Naive thymus-derived CD8-positive, alpha-beta T cell (primary cell): ENCODE measurements around the gene SP6. TPM values are rescaled to one million over a fixed set of nuclear protein-coding genes. Genes with fewer than 3 reads are reported as not detected.

Experiments
- ATAC-seq, 2 donors: fragments of 150-1000 bp; cut with Tn5 transposase in 1 of 2; sonication (Bioruptor Pico), chemical (Tn5 transposase) in 1 of 2; 1 replicate in 1 of 2; 2 replicates in 1 of 2; pipeline ENCODE4 v1.10.0; 2021; ENCODE audit warnings: mild to moderate bottlenecking in 2 of 2, moderate library complexity in 2 of 2
- POLR2A ChIA-PET: fragments of 350-600 bp; sonication (Branson Sonifier 250); formaldehyde crosslinking; loops from one replicate; lab custom pipeline; 2021; ENCODE audit warnings: antibody characterized with exemption; lab: Charles Lee
- DNase-seq, 10 donors: peaks; one replicate each; pipeline versions ENCODE4 v3.0.0 to v3.0.0-alpha.2; 2020 to 2022
- H3K27ac Mint-ChIP-seq, 10 donors: one replicate each; pipeline ENCODE4 v1.8.0; 2020 to 2022; ENCODE audit warnings: mild to moderate bottlenecking in 10 of 10, mixed read lengths in 10 of 10, moderate library complexity in 4 of 10, inconsistent platforms in 1 of 10
- H3K27me3 Mint-ChIP-seq, 5 donors: one replicate each; pipeline ENCODE4 v1.8.0; 2021 to 2022; ENCODE audit warnings: mixed read lengths in 5 of 5
- H3K36me3 Mint-ChIP-seq, 3 donors: one replicate each; pipeline ENCODE4 v1.8.0; 2020 to 2022; ENCODE audit warnings: mixed read lengths in 3 of 3, mild to moderate bottlenecking in 2 of 3, inconsistent platforms in 1 of 3
- H3K4me1 Mint-ChIP-seq, 4 donors: one replicate each; pipeline ENCODE4 v1.8.0; 2021 to 2022; ENCODE audit warnings: mixed read lengths in 4 of 4
- H3K4me3 Mint-ChIP-seq, 10 donors: one replicate each; pipeline ENCODE4 v1.8.0; 2020 to 2022; ENCODE audit warnings: mild to moderate bottlenecking in 10 of 10, mixed read lengths in 10 of 10, moderate library complexity in 6 of 10, inconsistent platforms in 1 of 10
- H3K9me3 Mint-ChIP-seq, 9 donors: one replicate each; pipeline ENCODE4 v1.8.0; 2020 to 2022; ENCODE audit warnings: mixed read lengths in 9 of 9, mild to moderate bottlenecking in 3 of 9, inconsistent platforms in 1 of 9, moderate library complexity in 1 of 9
- polyA plus RNA-seq, 3 donors: library from polyadenylated mRNA; unstranded; fragments of 300-500 nt; fragmentation: Illumina TruSeq; gene quantifications; one replicate each; pipeline ENCODE4 v1.2.3, GENCODE V29; 2021
- total RNA-seq, 8 experiments: library from RNA in 2 of 8; stranded (reverse) in 2 of 8; gene quantifications; one replicate each; pipeline ENCODE4 v1.2.3 and lab custom pipeline; 2021 to 2026

SP6 gene
- total and polyA plus RNA-seq, 5 experiments from 2014 or later: 0.13 to 0.33 (median 0.16) TPM; not detected in 2

- ATAC-seq (no peak), DNase-seq (no peak)
- Mint-ChIP-seq H3K36me3 (peaks cover 0 to 53% (median 15%) of the 10 kb centered on the region in 3 donors), H3K9me3 (no peaks in the 10 kb centered on the region), H3K27me3 (no peaks in the 10 kb centered on the region), H3K4me3 (no peak overlapping the region), H3K27ac (peak overlapping the region in 1 of 10 donors; percentile 36), H3K4me1 (peaks cover 9 to 33% (median 30%) of the 10 kb centered on the region in 4 donors)
- POLR2A ChIA-PET: no interaction called here
Measured at GRCh38 chr17:47823519-47823918, 27.4 kb downstream of the SP6 start.

- Mint-ChIP-seq H3K4me1 (peaks cover 10 to 30% (median 26%) of the 10 kb centered on the region in 4 donors), H3K4me3 (peak overlapping the region in 4 of 10 donors; percentile 19 to 42 (median 31)), H3K27me3 (no peaks in the 10 kb centered on the region), H3K9me3 (no peaks in the 10 kb centered on the region), H3K36me3 (peaks cover 0 to 50% (median 16%) of the 10 kb centered on the region in 3 donors), H3K27ac (peak overlapping the region in 4 of 10 donors; percentile 27 to 96 (median 83))
- POLR2A ChIA-PET: interaction anchor here (1.2 to 2.6 kb wide), 3 partner anchors 8 to 18 kb away, joined by 3 to 30 read pairs (median 10); partner anchors contain the start of genes LRRC46, MRPL10 and SCRN2
- ATAC-seq: no peak
- DNase-seq: no peak
Measured at GRCh38 chr17:47822785-47823184, 28.2 kb downstream of the SP6 start.

GRCh38 chr17:47821424-47822391 is 29.3 kb downstream of the SP6 start, which contains the start of gene OSBPL7:
Gene OSBPL7 (minus strand): TSS chr17:47821794. CDS start chr17:47820278, 1,516 bp downstream.
- Mint-ChIP-seq H3K9me3 (no peaks in the 10 kb centered on the region), H3K4me3 (peak within 1 kb of the TSS; percentile 92 to 99 (median 98)), H3K4me1 (peaks cover 12 to 30% (median 26%) of the 10 kb centered on the region in 4 donors), H3K27ac (peak within 1 kb of the TSS; percentile 88 to 96 (median 94)), H3K27me3 (no peaks in the 10 kb centered on the region), H3K36me3 (peaks cover 0 to 50% (median 19%) of the 10 kb centered on the region in 3 donors)
- peak; percentile 50 to 84 (median 66) for DNase-seq
- POLR2A ChIA-PET: interaction anchor here (0.6 to 2.6 kb wide), 7 partner anchors 7 to 149 kb away, joined by 3 to 30 read pairs (median 4); partner anchors contain the start of genes LRRC46, MRPL10, SCRN2 and SP2
- ATAC-seq: peak; percentile 98 to 99

- Mint-ChIP-seq H3K9me3 (no peaks in the 10 kb centered on the region), H3K36me3 (peaks cover 0 to 47% (median 14%) of the 10 kb centered on the region in 3 donors), H3K4me3 (peak overlapping the region; percentile 92 to 99 (median 98)), H3K27ac (peak overlapping the region; percentile 74 to 96 (median 94)), H3K27me3 (no peaks in the 10 kb centered on the region), H3K4me1 (peaks cover 12 to 30% (median 26%) of the 10 kb centered on the region in 4 donors)
- DNase-seq (no peak), ATAC-seq (no peak)
- POLR2A ChIA-PET: interaction anchor here (0.6 to 2.6 kb wide), 6 partner anchors 8 to 149 kb away, joined by 3 to 30 read pairs (median 6); partner anchors contain the start of genes LRRC46, MRPL10, SCRN2 and SP2
Measured at GRCh38 chr17:47821031-47821423, 29.9 kb downstream of the SP6 start.

- H3K9me3 Mint-ChIP-seq: no peaks in the 10 kb centered on the region
- H3K27me3 Mint-ChIP-seq: no peaks in the 10 kb centered on the region
- H3K4me3 Mint-ChIP-seq: peak overlapping the region; percentile 92 to 99 (median 98)
- peak overlapping the region in 9 of 10 donors; percentile 74 to 96 (median 94) for H3K27ac Mint-ChIP-seq
- peaks cover 12 to 30% (median 26%) of the 10 kb centered on the region in 4 donors for H3K4me1 Mint-ChIP-seq
- H3K36me3 Mint-ChIP-seq: peaks cover 0 to 47% (median 12%) of the 10 kb centered on the region in 3 donors
- POLR2A ChIA-PET: interaction anchor here (2.6 kb wide), 1 partner anchor 11 kb away, joined by 30 read pairs; the partner anchor contains the start of genes LRRC46 and MRPL10
- DNase-seq: no peak
- ATAC-seq: no peak
Measured at GRCh38 chr17:47820033-47820789, 30.8 kb downstream of the SP6 start.

- ATAC-seq (no peak), DNase-seq (no peak)
- Mint-ChIP-seq H3K9me3 (no peaks in the 10 kb centered on the region), H3K36me3 (peaks cover 0 to 46% (median 14%) of the 10 kb centered on the region in 3 donors), H3K4me1 (peaks cover 12 to 30% (median 26%) of the 10 kb centered on the region in 4 donors), H3K4me3 (peak overlapping the region in 3 of 10 donors; percentile 22 to 41 (median 24)), H3K27me3 (no peaks in the 10 kb centered on the region), H3K27ac (peak overlapping the region in 1 of 10 donors; percentile 43)
- POLR2A ChIA-PET: no interaction called here
Measured at GRCh38 chr17:47819475-47819874, 31.5 kb downstream of the SP6 start.

GRCh38 chr17:47818002-47818695 is 32.8 kb downstream of the SP6 start:
- H3K4me3 Mint-ChIP-seq: peak overlapping the region in 1 of 10 donors; percentile 6
- H3K9me3 Mint-ChIP-seq: no peaks in the 10 kb centered on the region
- H3K4me1 Mint-ChIP-seq: peaks cover 12 to 30% (median 26%) of the 10 kb centered on the region in 4 donors
- POLR2A ChIA-PET: interaction anchor here (1.0 kb wide), 1 partner anchor 77 kb away, joined by 3 read pairs; no protein-coding TSS in a partner anchor
- peak overlapping the region in 2 of 10 donors; percentile 7 to 70 for H3K27ac Mint-ChIP-seq
- DNase-seq (peak in 1 of 10 donors; percentile 49), ATAC-seq (no peak)
- H3K27me3 Mint-ChIP-seq: no peaks in the 10 kb centered on the region
- H3K36me3 Mint-ChIP-seq: peaks cover 0 to 38% (median 7%) of the 10 kb centered on the region in 3 donors

- Mint-ChIP-seq H3K36me3 (peaks cover 0 to 50% (median 7%) of the 10 kb centered on the region in 3 donors), H3K4me3 (no peak overlapping the region), H3K4me1 (peaks cover 17 to 26% (median 22%) of the 10 kb centered on the region in 4 donors), H3K27ac (peak overlapping the region in 1 of 10 donors; percentile 59), H3K9me3 (no peaks in the 10 kb centered on the region), H3K27me3 (no peaks in the 10 kb centered on the region)
- POLR2A ChIA-PET: no interaction called here
- peak in 1 of 10 donors; percentile 34 for DNase-seq
- ATAC-seq: no peak
Measured at GRCh38 chr17:47816947-47817346, 34.0 kb downstream of the SP6 start.

- DNase-seq: peak in 1 of 10 donors; percentile 46
- peaks cover 13 to 19% (median 17%) of the 10 kb centered on the region in 4 donors for H3K4me1 Mint-ChIP-seq
- POLR2A ChIA-PET: no interaction called here
- no peak for ATAC-seq
- H3K27me3 Mint-ChIP-seq: no peaks in the 10 kb centered on the region
- H3K9me3 Mint-ChIP-seq: no peaks in the 10 kb centered on the region
- H3K4me3 Mint-ChIP-seq: no peak overlapping the region
- no peak overlapping the region for H3K27ac Mint-ChIP-seq
- peaks cover 0 to 57% (median 13%) of the 10 kb centered on the region in 3 donors for H3K36me3 Mint-ChIP-seq
Measured at GRCh38 chr17:47816111-47816735, 34.7 kb downstream of the SP6 start.

GRCh38 chr17:47815106-47815918 is 35.7 kb downstream of the SP6 start:
- H3K4me3 Mint-ChIP-seq: no peak overlapping the region
- ATAC-seq (no peak), DNase-seq (peak in 1 of 10 donors; percentile 35)
- POLR2A ChIA-PET: no interaction called here
- H3K9me3 Mint-ChIP-seq: no peaks in the 10 kb centered on the region
- peak overlapping the region in 1 of 10 donors; percentile 3 for H3K27ac Mint-ChIP-seq
- no peaks in the 10 kb centered on the region for H3K27me3 Mint-ChIP-seq
- H3K4me1 Mint-ChIP-seq: peaks cover 7 to 10% (median 9%) of the 10 kb centered on the region in 4 donors
- H3K36me3 Mint-ChIP-seq: peaks cover 0 to 66% (median 14%) of the 10 kb centered on the region in 3 donors
